ENCODE measurements around the gene IL2RA.

GRCh38 chr10:5971886-5972285 lies 90.3 kb downstream of the IL2RA start:
- TF ChIP-seq POLR2A (IDR thresholded peaks at IDR 0.05) = no peak
- no peak for TF ChIP-seq POLR2AphosphoS5 (IDR thresholded peaks at IDR 0.05)
- no peak for TF ChIP-seq CTCF (IDR thresholded peaks at IDR 0.05)
- TF ChIP-seq EP300 (IDR thresholded peaks at IDR 0.05; ENCODE audit: low read depth) = no peak
